NK-92 treated with Interleukin-12 subunit alpha and Interleukin-12 subunit beta, amount 100 ng/mL, for 24 hours (cell line): ENCODE measurements around the gene PTPRT.
"Not testable (repeated sequence)": the region's sequence is repeated elsewhere in the genome, so short reads cannot be mapped to it uniquely, and the experiment has no call there.

ENCODE experiments used
- DNase-seq: peaks from one replicate; lab custom pipeline; 2025; lab: John Stamatoyannopoulos, UW

The PTPRT gene

GRCh38 chr20:42281801-42282200 lies 907.9 kb downstream of the PTPRT start:
- DNase-seq = no peak

- DNase-seq = no peak
Measured at GRCh38 chr20:42276718-42277602, 912.7 kb downstream of the PTPRT start.

GRCh38 chr20:42274986-42275385 lies 914.7 kb downstream of the PTPRT start:
- DNase-seq = no peak

GRCh38 chr20:42272516-42272915 lies 917.2 kb downstream of the PTPRT start:
- DNase-seq = no peak

GRCh38 chr20:42270539-42270938 lies 919.2 kb downstream of the PTPRT start:
- no peak for DNase-seq

GRCh38 chr20:42267793-42268384 lies 921.8 kb downstream of the PTPRT start:
- no peak for DNase-seq

GRCh38 chr20:42261766-42262270 lies 927.9 kb downstream of the PTPRT start:
- no peak for DNase-seq

- DNase-seq = no peak
Measured at GRCh38 chr20:42260184-42260583, 929.5 kb downstream of the PTPRT start.

GRCh38 chr20:42259389-42259788 lies 930.3 kb downstream of the PTPRT start:
- no peak for DNase-seq

GRCh38 chr20:42258564-42259302 lies 931.0 kb downstream of the PTPRT start:
- DNase-seq = no peak

GRCh38 chr20:42255821-42256220 lies 933.9 kb downstream of the PTPRT start:
- DNase-seq = no peak

- no peak for DNase-seq
Measured at GRCh38 chr20:42254673-42255072, 935.0 kb downstream of the PTPRT start.

- DNase-seq = no peak
Measured at GRCh38 chr20:42252116-42252515, 937.6 kb downstream of the PTPRT start.

GRCh38 chr20:42218621-42219374 lies 970.9 kb downstream of the PTPRT start:
- DNase-seq = no peak

GRCh38 chr20:42214074-42214473 lies 975.6 kb downstream of the PTPRT start:
- DNase-seq = no peak

GRCh38 chr20:42212391-42212790 lies 977.3 kb downstream of the PTPRT start:
- no peak for DNase-seq

- not testable (repeated sequence) for DNase-seq
Measured at GRCh38 chr20:42206557-42206956, 983.1 kb downstream of the PTPRT start.

GRCh38 chr20:42204109-42204660 lies 985.5 kb downstream of the PTPRT start:
- no peak for DNase-seq

GRCh38 chr20:42197599-42197998 lies 992.1 kb downstream of the PTPRT start:
- DNase-seq = no peak

GRCh38 chr20:42193119-42193518 lies 996.6 kb downstream of the PTPRT start:
- DNase-seq = no peak

GRCh38 chr20:42192321-42192720 lies 997.4 kb downstream of the PTPRT start:
- DNase-seq = no peak
